ENCODE results near the gene TECPR1.

Gene TECPR1

GRCh38 chr7:98191668-98192431, 60.2 kb downstream of the TECPR1 start:
- H3K4me3 ChIP-seq (IDR thresholded peaks at IDR 0.05; ENCODE audit: insufficient read depth, low read depth, low read length), result no peak overlapping the region
- H3K4me1 ChIP-seq (ENCODE audit: low read depth, poor library complexity, severe bottlenecking), result no peaks in the 10 kb centered on the region
- H4K20me1 ChIP-seq (ENCODE audit: insufficient read depth), result no peaks in the 10 kb centered on the region
- H2AFZ ChIP-seq (ENCODE audit: low read depth), result no peak overlapping the region
- H3K27ac ChIP-seq, result no peak overlapping the region
- H3K4me2 ChIP-seq, result no peak overlapping the region
- H3K79me2 ChIP-seq (ENCODE audit: insufficient read depth, low read depth), result no peaks in the 10 kb centered on the region
- peaks cover 11% of the 10 kb centered on the region; the same call in 1 of the 2 replicates for H3K36me3 ChIP-seq (ENCODE audit: insufficient read depth)
- H3K27me3 ChIP-seq (ENCODE audit: insufficient read depth, low read depth), result no peaks in the 10 kb centered on the region
- H3K9ac ChIP-seq, result no peak overlapping the region
- TF ChIP-seq CTCF (conservative IDR thresholded peaks at IDR 0.05; ENCODE audit: low read depth, low read length), result no peak

DNA sequence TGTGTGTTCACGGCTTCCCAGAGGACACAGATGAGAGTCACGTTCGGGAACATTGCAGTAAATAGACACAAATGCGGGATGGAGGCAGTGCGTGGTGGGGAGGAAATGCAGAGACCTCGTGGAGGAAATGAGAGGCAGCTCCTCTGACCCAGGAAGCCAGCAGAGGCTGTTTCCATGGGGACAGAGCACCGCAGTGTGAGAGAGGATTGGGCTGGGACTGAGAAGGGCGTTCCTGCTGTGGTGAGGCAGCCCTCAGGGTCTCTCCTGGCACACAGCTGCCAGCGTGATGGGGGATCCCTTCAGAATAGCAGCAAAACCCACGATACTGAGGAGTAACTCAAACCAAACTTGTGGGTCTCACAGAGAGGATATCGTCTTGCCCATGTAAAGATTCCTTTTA, 62.5 kb downstream of the TECPR1 start:
- Histone ChIP-seq H3K27ac (no peak overlapping the region), H3K9ac (no peak overlapping the region), H2AFZ (ENCODE audit: low read depth) (no peak overlapping the region), H3K4me2 (no peak overlapping the region), H3K4me1 (ENCODE audit: low read depth, poor library complexity, severe bottlenecking) (no peaks in the 10 kb centered on the region), H3K79me2 (ENCODE audit: insufficient read depth, low read depth) (no peaks in the 10 kb centered on the region), H3K36me3 (ENCODE audit: insufficient read depth) (peaks cover 11% of the 10 kb centered on the region; the same call in 1 of the 2 replicates), H4K20me1 (ENCODE audit: insufficient read depth) (no peaks in the 10 kb centered on the region), H3K27me3 (ENCODE audit: insufficient read depth, low read depth) (no peaks in the 10 kb centered on the region), H3K4me3 (IDR thresholded peaks at IDR 0.05; ENCODE audit: insufficient read depth, low read depth, low read length) (no peak overlapping the region)
- no peak for TF ChIP-seq CTCF (conservative IDR thresholded peaks at IDR 0.05; ENCODE audit: low read depth, low read length)

GRCh38 chr7:98187138-98187502, 64.9 kb downstream of the TECPR1 start:
- Histone ChIP-seq H3K9ac (no peak overlapping the region), H3K27me3 (ENCODE audit: insufficient read depth, low read depth) (no peaks in the 10 kb centered on the region), H4K20me1 (ENCODE audit: insufficient read depth) (no peaks in the 10 kb centered on the region), H3K36me3 (ENCODE audit: insufficient read depth) (0 out of 2 replicates have a peak, but pooled peaks cover 2% of the 10 kb centered on the region), H3K4me2 (no peak overlapping the region), H3K4me3 (IDR thresholded peaks at IDR 0.05; ENCODE audit: insufficient read depth, low read depth, low read length) (no peak overlapping the region), H3K27ac (no peak overlapping the region), H3K79me2 (ENCODE audit: insufficient read depth, low read depth) (no peaks in the 10 kb centered on the region), H3K4me1 (ENCODE audit: low read depth, poor library complexity, severe bottlenecking) (no peaks in the 10 kb centered on the region), H2AFZ (ENCODE audit: low read depth) (no peak overlapping the region)
- TF ChIP-seq CTCF (conservative IDR thresholded peaks at IDR 0.05; ENCODE audit: low read depth, low read length), result no peak

GRCh38 chr7:98186452-98187137, 65.4 kb downstream of the TECPR1 start:
- no peak overlapping the region for H3K4me2 ChIP-seq
- H3K36me3 ChIP-seq (ENCODE audit: insufficient read depth), result no peaks in the 10 kb centered on the region
- H4K20me1 ChIP-seq (ENCODE audit: insufficient read depth), result no peaks in the 10 kb centered on the region
- no peaks in the 10 kb centered on the region for H3K79me2 ChIP-seq (ENCODE audit: insufficient read depth, low read depth)
- no peak overlapping the region for H3K27ac ChIP-seq
- H3K4me3 ChIP-seq (IDR thresholded peaks at IDR 0.05; ENCODE audit: insufficient read depth, low read depth, low read length), result no peak overlapping the region
- H3K9ac ChIP-seq, result no peak overlapping the region
- H2AFZ ChIP-seq (ENCODE audit: low read depth), result no peak overlapping the region
- no peaks in the 10 kb centered on the region for H3K4me1 ChIP-seq (ENCODE audit: low read depth, poor library complexity, severe bottlenecking)
- no peaks in the 10 kb centered on the region for H3K27me3 ChIP-seq (ENCODE audit: insufficient read depth, low read depth)
- TF ChIP-seq CTCF (conservative IDR thresholded peaks at IDR 0.05; ENCODE audit: low read depth, low read length), result no peak
